H1 (cell line): ENCODE results near the gene CHMP4B. TPM values are rescaled to one million over a fixed set of nuclear protein-coding genes. Genes with fewer than 3 reads are reported as not detected.

Experiments used
- CTCF ChIA-PET: fragments of 300-600 bp; sonication (Branson Sonifier 250); formaldehyde crosslinking; loops from one replicate; lab custom pipeline; 2021; ENCODE audit not compliant: partially characterized antibody; lab: Charles Lee
- POLR2A ChIA-PET: fragments of 300-600 bp; sonication (Branson Sonifier 250); formaldehyde crosslinking; loops from one replicate; lab custom pipeline; 2021; ENCODE audit warnings: inconsistent platforms; ENCODE audit not compliant: partially characterized antibody; lab: Charles Lee
- DNase-seq, 2 experiments: peaks; one replicate each; pipeline versions ENCODE4 v3.0.0 to v3.0.0-alpha.2; 2010 to 2022; ENCODE audit warnings: low spot score in 2 of 2, low read depth in 1 of 2, mixed read lengths in 1 of 2
- FAIRE-seq: peaks from 2 replicates; lab custom pipeline; 2011; peaks lifted over from hg19 to GRCh38; lab: Jason Lieb, UNC
- H2AFZ ChIP-seq: 2 replicates; pipeline ENCODE4 v1.8.1; 2012; ENCODE audit warnings: low read length, inconsistent platforms
- H2AK5ac ChIP-seq: 2 replicates; pipeline ENCODE4 v1.6.1; 2013; ENCODE audit warnings: low read depth, low read length
- H2BK120ac ChIP-seq: replicated peaks from 2 replicates; pipeline ENCODE3; 2013; ENCODE audit warnings: low read depth, low read length, inconsistent platforms
- H2BK12ac ChIP-seq: 2 replicates; pipeline ENCODE4 v1.6.1; 2013; ENCODE audit warnings: low read depth, low read length
- H2BK15ac ChIP-seq: 2 replicates; pipeline ENCODE4 v1.6.1; 2013; ENCODE audit warnings: low read length
- H2BK20ac ChIP-seq: 2 replicates; pipeline ENCODE4 v1.6.1; 2013; ENCODE audit warnings: low read length
- H2BK5ac ChIP-seq: 2 replicates; pipeline ENCODE4 v1.6.1; 2013; ENCODE audit warnings: low read depth, low read length
- H3K14ac ChIP-seq: 2 replicates; pipeline ENCODE4 v1.6.1; 2013; ENCODE audit warnings: inconsistent platforms; ENCODE audit not compliant: insufficient read length
- H3K18ac ChIP-seq: 2 replicates; pipeline ENCODE4 v1.6.1; 2013; ENCODE audit warnings: low read length; ENCODE audit errors: extremely low read depth
- H3K23ac ChIP-seq: 2 replicates; pipeline ENCODE4 v1.6.1; 2013; ENCODE audit warnings: inconsistent platforms; ENCODE audit not compliant: insufficient read length
- H3K23me2 ChIP-seq: 2 replicates; pipeline ENCODE4 v1.6.1; 2013; ENCODE audit warnings: low read depth, low read length
- H3K27ac ChIP-seq: 2 replicates; pipeline ENCODE4 v1.6.1; 2011; ENCODE audit warnings: low read depth, low read length, inconsistent platforms
- H3K27me3 ChIP-seq, 4 experiments: replicated peaks in 1 of 4; 1 replicate in 1 of 4; 2 replicates in 3 of 4; pipeline versions ENCODE4 v1.6.1 to v1.8.1; 2011 to 2013; ENCODE audit warnings: low read length in 3 of 4, mild to moderate bottlenecking in 3 of 4, inconsistent platforms in 2 of 4, mixed read lengths in 2 of 4, moderate library complexity in 1 of 4; ENCODE audit not compliant: control insufficient read depth in 3 of 4, insufficient read depth in 3 of 4; ENCODE audit errors: extremely low read depth in 1 of 4
- H3K36me3 ChIP-seq, 4 experiments: 2 replicates each; pipeline versions ENCODE4 v1.6.1 to v1.8.1; 2011 to 2013; ENCODE audit warnings: mild to moderate bottlenecking in 4 of 4, low read length in 3 of 4, moderate library complexity in 2 of 4, control low read depth in 1 of 4, inconsistent platforms in 1 of 4; ENCODE audit not compliant: insufficient read depth in 4 of 4, control insufficient read depth in 2 of 4
- H3K4ac ChIP-seq: replicated peaks from 2 replicates; pipeline ENCODE3; 2013; ENCODE audit warnings: low read length, low read depth, mixed read lengths, inconsistent platforms; ENCODE audit not compliant: insufficient read length
- H3K4me1 ChIP-seq, 4 experiments: replicated peaks in 1 of 4; 1 replicate in 1 of 4; 2 replicates in 3 of 4; pipeline versions ENCODE4 v1.6.1 to v1.8.1; 2011 to 2013; ENCODE audit warnings: low read length in 3 of 4, inconsistent platforms in 2 of 4, mixed read lengths in 1 of 4; ENCODE audit not compliant: insufficient read depth in 4 of 4, control insufficient read depth in 3 of 4
- H3K4me2 ChIP-seq, 2 experiments: 2 replicates each; pipeline versions ENCODE4 v1.6.1 to v1.8.1; 2011 to 2013; ENCODE audit warnings: low read depth in 2 of 2, low read length in 2 of 2, control low read depth in 1 of 2, inconsistent platforms in 1 of 2, mild to moderate bottlenecking in 1 of 2; ENCODE audit not compliant: insufficient read depth in 1 of 2
- H3K4me3 ChIP-seq, 4 experiments: fragments of 200-600, 300-600 bp in 1 of 4; sonication (generic), shearing (Covaris generic), sonication (Bioruptor Twin) in 1 of 4; 2 replicates each; pipeline versions ENCODE4 v1.5.1 to v1.8.1; 2011 to 2016; ENCODE audit warnings: low read length in 4 of 4, low read depth in 3 of 4, control low read depth in 2 of 4, inconsistent platforms in 2 of 4, mild to moderate bottlenecking in 2 of 4, mixed read lengths in 1 of 4, moderate library complexity in 1 of 4; ENCODE audit not compliant: insufficient read depth in 2 of 4; ENCODE audit errors: extremely low read depth in 1 of 4
- H3K56ac ChIP-seq: replicated peaks from 2 replicates; pipeline ENCODE3; 2013; ENCODE audit warnings: low read depth, mild to moderate bottlenecking, mixed read lengths, low read length, inconsistent platforms; ENCODE audit not compliant: insufficient read length
- H3K79me1 ChIP-seq: 2 replicates; pipeline ENCODE4 v1.6.1; 2013; ENCODE audit warnings: low read depth, low read length, control low read depth
- H3K79me2 ChIP-seq, 2 experiments: 2 replicates each; pipeline versions ENCODE4 v1.6.1 to v1.8.1; 2012 to 2013; ENCODE audit warnings: low read length in 2 of 2, mild to moderate bottlenecking in 2 of 2, inconsistent platforms in 1 of 2; ENCODE audit not compliant: insufficient read depth in 2 of 2, control insufficient read depth in 1 of 2
- H3K9ac ChIP-seq, 4 experiments: replicated peaks in 1 of 4; 1 replicate in 1 of 4; 2 replicates in 3 of 4; pipeline versions ENCODE4 v1.6.1 to v1.8.1; 2011 to 2013; ENCODE audit warnings: low read depth in 3 of 4, low read length in 3 of 4, control low read depth in 2 of 4, mild to moderate bottlenecking in 2 of 4, moderate library complexity in 2 of 4, inconsistent platforms in 1 of 4; ENCODE audit errors: extremely low read depth in 1 of 4
- H3K9me3 ChIP-seq, 2 experiments: 2 replicates each; pipeline versions ENCODE4 v1.6.1 to v1.8.1; 2012 to 2013; ENCODE audit warnings: mild to moderate bottlenecking in 2 of 2, moderate library complexity in 2 of 2, control low read depth in 1 of 2, inconsistent platforms in 1 of 2, low read depth in 1 of 2, low read length in 1 of 2, mixed read lengths in 1 of 2; ENCODE audit not compliant: insufficient read depth in 2 of 2
- H4K20me1 ChIP-seq, 2 experiments: replicated peaks in 1 of 2; 2 replicates each; pipeline versions ENCODE3 to v1.8.1; 2011 to 2013; ENCODE audit warnings: inconsistent platforms in 2 of 2, low read length in 2 of 2, mild to moderate bottlenecking in 1 of 2; ENCODE audit not compliant: insufficient read depth in 2 of 2, control insufficient read depth in 1 of 2
- H4K5ac ChIP-seq: 2 replicates; pipeline ENCODE4 v1.6.1; 2013; ENCODE audit warnings: low read length, low read depth, mixed read lengths, inconsistent platforms; ENCODE audit not compliant: insufficient read length
- H4K8ac ChIP-seq: 2 replicates; pipeline ENCODE4 v1.8.0; 2013; ENCODE audit warnings: mild to moderate bottlenecking, moderate library complexity, low read length, inconsistent platforms; ENCODE audit not compliant: insufficient read depth; ENCODE audit errors: extremely low read depth
- H4K91ac ChIP-seq: replicated peaks from 2 replicates; pipeline ENCODE3; 2013; ENCODE audit warnings: low read length, mixed read lengths, inconsistent platforms; ENCODE audit not compliant: insufficient read length
- CTCF ChIP-seq, 3 experiments: IDR thresholded peaks; 1 replicate in 2 of 3; 2 replicates in 1 of 3; pipeline versions ENCODE4 v1.5.1 to v1.6.1; 2011; ENCODE audit warnings: low read length in 3 of 3, mild to moderate bottlenecking in 3 of 3, inconsistent platforms in 2 of 3, low read depth in 1 of 3, moderate library complexity in 1 of 3; ENCODE audit not compliant: insufficient read depth in 1 of 3; ENCODE audit errors: control extremely low read depth in 1 of 3
- KDM5A ChIP-seq: fragments of 200-600 bp; IDR thresholded peaks from 2 replicates; pipeline ENCODE4 v1.7.1; 2012; ENCODE audit warnings: mild to moderate bottlenecking, low read length, inconsistent platforms, mixed read lengths
- POLR2AphosphoS5 ChIP-seq: IDR thresholded peaks from 2 replicates; pipeline ENCODE4 v1.6.1; 2011; ENCODE audit warnings: low read depth, low read length
- RBBP5 ChIP-seq: IDR thresholded peaks from 2 replicates; pipeline ENCODE4 v1.7.1; 2012; ENCODE audit warnings: low read depth, mild to moderate bottlenecking, inconsistent platforms, low read length, moderate library complexity, borderline replicate concordance
- ZNF274 ChIP-seq: IDR thresholded peaks from 2 replicates; pipeline ENCODE4 v1.7.0; 2012; ENCODE audit warnings: low read length, borderline replicate concordance; ENCODE audit errors: extremely low read depth
- WGBS, 2 experiments: shearing (Covaris generic) in 1 of 2; methylation state at CpG; one replicate each; pipeline versions ENCODE4 v1.1.6 to v1.1.7; 2013 to 2015; ENCODE audit warnings: low lambda C conversion rate in 2 of 2, mixed read lengths in 2 of 2, inconsistent platforms in 1 of 2, low coverage in 1 of 2, missing lambda C conversion rate in 1 of 2; ENCODE audit not compliant: insufficient replicate concordance in 2 of 2, insufficient coverage in 1 of 2, insufficient read length in 1 of 2; ENCODE audit errors: extremely low coverage in 1 of 2, missing lambda C conversion rate in 1 of 2; 5-methylcytosine and 5-hydroxymethylcytosine counted together
- polyA plus RNA-seq, 7 experiments: library from polyadenylated mRNA; depleted of rRNA in 3 of 7; stranded (reverse) in 5 of 7; unstranded in 2 of 7; fragments of >200 nt in 5 of 7; fragments of 200-250 nt in 2 of 7; gene quantifications; 1 replicate in 5 of 7; 2 replicates in 1 of 7; 4 replicates in 1 of 7; pipeline versions ENCODE4 v1.2.1 to v1.2.3, GENCODE V29; 2011 to 2013; ENCODE audit warnings: missing spikeins in 2 of 7, mixed read lengths in 2 of 7
- total RNA-seq: library from RNA; stranded (reverse); fragmentation: NEBNext Ultra II Directional; extraction: Animal tissue kit (Norgen Biotek cat#: 25700); gene quantifications from 2 replicates; pipeline ENCODE4 v1.2.1, GENCODE V29; 2021

Gene CHMP4B
- total and polyA plus RNA-seq, 2 of the 8 experiments (the other 6 are each of a cell fraction or from before 2014, with no cell fraction given) = 38.6 to 66.3 TPM

GRCh38 chr20:33821270-33821836 lies 10.2 kb downstream of the CHMP4B start:
- FAIRE-seq = no peak
- H2AK5ac ChIP-seq = no peak overlapping the region
- H3K56ac ChIP-seq = no peak overlapping the region
- no peak overlapping the region for H3K4me3 ChIP-seq
- DNase-seq = no peak
- peaks cover 21% of the 10 kb centered on the region for H3K79me1 ChIP-seq
- H3K23ac ChIP-seq = no peak overlapping the region
- H3K9me3 ChIP-seq = no peaks in the 10 kb centered on the region
- WGBS, 2 experiments = 91% methylated on average over 4 of the region's 4 CpGs; no CpG with 5 or more reads in 1 of the 2 experiments
- H3K27ac ChIP-seq = no peak overlapping the region
- H3K27me3 ChIP-seq = no peaks in the 10 kb centered on the region
- H4K5ac ChIP-seq = no peak overlapping the region
- H2AFZ ChIP-seq = no peak overlapping the region
- H4K91ac ChIP-seq = no peak overlapping the region
- no peak overlapping the region for H3K18ac ChIP-seq
- H3K36me3 ChIP-seq = no peaks in the 10 kb centered on the region
- no peak overlapping the region for H4K8ac ChIP-seq
- ChIA-PET CTCF (interaction anchor here (1.1 to 1.4 kb wide), 2 partner anchors 11 to 29 kb away, joined by 3 to 6 read pairs; no protein-coding TSS in a partner anchor), POLR2A (no interaction called here)
- H2BK5ac ChIP-seq = no peak overlapping the region
- H2BK12ac ChIP-seq = no peak overlapping the region
- no peak overlapping the region for H3K4me2 ChIP-seq
- peaks cover 7 to 80% of the 10 kb centered on the region in 2 experiments for H3K79me2 ChIP-seq
- no peak overlapping the region for H3K9ac ChIP-seq
- peaks cover 6 to 26% of the 10 kb centered on the region in 2 experiments for H4K20me1 ChIP-seq
- H3K4me1 ChIP-seq = peaks cover 0 to 7% (median 2%) of the 10 kb centered on the region in 4 experiments; a peak in 2 of 7 replicates
- no peaks in the 10 kb centered on the region for H3K23me2 ChIP-seq
- no peak overlapping the region for H3K4ac ChIP-seq
- no peak overlapping the region for H2BK15ac ChIP-seq
- no peak overlapping the region for H2BK20ac ChIP-seq
- no peak overlapping the region for H2BK120ac ChIP-seq
- H3K14ac ChIP-seq = no peak overlapping the region
- no peak for TF ChIP-seq ZNF274
- no peak for TF ChIP-seq RBBP5
- no peak for TF ChIP-seq POLR2AphosphoS5
- TF ChIP-seq KDM5A = no peak
- TF ChIP-seq CTCF (IDR thresholded peaks at IDR 0.05; ENCODE audit: control extremely low read depth in 1 of 3, insufficient read depth in 1 of 3, low read depth in 1 of 3, low read length in 3 of 3) = no peak
